GM21515 (cell line): ENCODE data around the gene NDUFB3.
A peak's percentile ranks its signal among the peaks of the same experiment; 100 is the strongest.

Source experiments
- ATAC-seq: cut with Tn5 transposase; IDR thresholded peaks from one replicate; pipeline ENCODE4 v1.9.1; 2021; ENCODE audit not compliant: unreplicated experiment

Gene NDUFB3

DNA sequence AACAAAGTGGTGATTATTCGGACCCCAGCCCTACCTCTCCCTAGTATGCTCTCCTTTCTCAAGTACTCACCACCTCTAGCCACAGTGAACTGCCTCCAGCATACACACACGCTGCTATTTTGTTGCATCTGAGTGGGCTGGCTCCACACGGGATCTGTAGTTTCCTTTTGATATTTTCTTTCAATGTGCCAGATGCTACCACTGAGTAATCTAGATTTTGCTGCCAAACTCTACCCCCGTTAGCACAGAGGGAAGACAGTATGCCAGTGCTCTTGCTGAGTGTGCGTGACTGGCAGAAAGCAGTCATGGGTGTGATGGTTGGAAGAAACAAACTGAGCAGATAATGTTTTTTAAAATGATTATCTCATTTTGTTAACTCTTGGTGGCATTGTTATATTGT lies 55.8 kb downstream of the NDUFB3 start:
- no peak for ATAC-seq

DNA sequence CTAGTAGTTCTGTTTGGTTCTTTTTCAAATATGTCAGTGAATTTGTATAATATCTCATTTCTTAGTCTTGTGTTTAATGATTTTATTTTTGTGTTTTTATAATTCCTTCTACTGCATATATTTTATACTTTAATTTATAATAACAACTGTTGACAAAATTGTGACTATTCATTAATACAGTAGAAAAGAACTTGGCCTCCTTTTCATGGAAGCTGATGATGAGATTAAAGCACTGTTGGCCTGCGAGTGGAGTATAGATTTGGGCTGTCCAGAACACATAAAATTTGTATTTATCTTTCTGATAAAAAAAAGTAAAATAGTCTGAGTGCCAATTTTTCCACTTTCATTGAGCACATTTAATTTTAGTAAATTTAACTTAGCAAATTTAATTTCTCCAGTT lies 56.2 kb downstream of the NDUFB3 start:
- ATAC-seq: no peak

GRCh38 chr2:201128933-201129505 lies 57.2 kb downstream of the NDUFB3 start:
- no peak for ATAC-seq

- ATAC-seq: no peak
These were observed 58.9 kb downstream of the NDUFB3 start for GRCh38 chr2:201130524-201131186.

DNA sequence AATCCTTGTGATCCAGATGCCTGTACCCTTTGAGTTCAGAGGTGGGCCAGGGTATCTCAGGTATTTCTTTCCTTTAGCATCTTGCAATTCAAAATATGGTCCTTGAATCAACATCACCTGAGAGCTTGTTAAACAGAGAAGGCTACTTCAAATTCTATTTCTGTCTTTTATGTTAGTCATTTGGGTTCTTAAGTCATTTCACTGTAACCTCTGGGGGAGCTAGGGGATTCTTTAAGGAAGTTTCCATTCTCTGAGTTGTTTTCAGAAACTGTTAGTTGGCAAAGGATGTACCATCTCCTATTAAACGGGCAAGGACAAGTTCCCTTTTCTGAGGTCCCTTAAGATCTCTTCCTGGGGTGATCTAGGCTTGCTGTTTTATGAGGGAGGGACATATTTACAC lies 60.7 kb downstream of the NDUFB3 start:
- ATAC-seq: peak; percentile 24
